Measurements from ENCODE around the gene POLR1G.

DNA sequence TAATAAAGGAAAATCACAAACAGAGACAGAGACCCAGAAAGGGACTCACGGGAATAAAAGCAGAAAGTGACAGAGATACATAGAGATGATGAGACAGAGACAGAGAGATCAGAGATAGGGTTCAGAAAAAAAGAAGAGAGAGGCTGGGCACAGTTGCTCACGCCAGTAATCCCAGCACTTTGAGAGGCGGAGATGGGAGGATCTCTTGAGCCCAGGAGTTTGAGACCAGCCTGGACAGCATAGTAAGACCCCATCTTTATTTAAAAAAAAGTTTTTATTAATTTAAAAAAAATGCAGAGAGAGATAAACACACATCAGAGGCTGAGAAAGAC lies 41.9 kb downstream of the POLR1G start:
- TF ChIP-seq, protein P1, sequence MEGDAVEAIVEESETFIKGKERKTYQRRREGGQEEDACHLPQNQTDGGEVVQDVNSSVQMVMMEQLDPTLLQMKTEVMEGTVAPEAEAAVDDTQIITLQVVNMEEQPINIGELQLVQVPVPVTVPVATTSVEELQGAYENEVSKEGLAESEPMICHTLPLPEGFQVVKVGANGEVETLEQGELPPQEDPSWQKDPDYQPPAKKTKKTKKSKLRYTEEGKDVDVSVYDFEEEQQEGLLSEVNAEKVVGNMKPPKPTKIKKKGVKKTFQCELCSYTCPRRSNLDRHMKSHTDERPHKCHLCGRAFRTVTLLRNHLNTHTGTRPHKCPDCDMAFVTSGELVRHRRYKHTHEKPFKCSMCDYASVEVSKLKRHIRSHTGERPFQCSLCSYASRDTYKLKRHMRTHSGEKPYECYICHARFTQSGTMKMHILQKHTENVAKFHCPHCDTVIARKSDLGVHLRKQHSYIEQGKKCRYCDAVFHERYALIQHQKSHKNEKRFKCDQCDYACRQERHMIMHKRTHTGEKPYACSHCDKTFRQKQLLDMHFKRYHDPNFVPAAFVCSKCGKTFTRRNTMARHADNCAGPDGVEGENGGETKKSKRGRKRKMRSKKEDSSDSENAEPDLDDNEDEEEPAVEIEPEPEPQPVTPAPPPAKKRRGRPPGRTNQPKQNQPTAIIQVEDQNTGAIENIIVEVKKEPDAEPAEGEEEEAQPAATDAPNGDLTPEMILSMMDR (IDR thresholded peaks at IDR 0.05), result no peak
- no peak for TF ChIP-seq POLR2A (IDR thresholded peaks at IDR 0.05)
